OCI-LY1 (cell line): ENCODE measurements around the gene TREH.

Source experiments
- CTCF ChIP-seq: fragments of 200-600 bp; sonication (generic), shearing (Covaris generic); IDR thresholded peaks from 2 replicates; pipeline ENCODE4 v1.5.1; 2017; ENCODE audit warnings: mild to moderate bottlenecking, antibody characterized with exemption, low read length, moderate library complexity, mixed read lengths
- EZH2 ChIP-seq: fragments of 200-600 bp; sonication (generic), shearing (Covaris generic); IDR thresholded peaks from 2 replicates; pipeline ENCODE4 v1.8.0; 2017; ENCODE audit warnings: borderline replicate concordance, mixed run types, mild to moderate bottlenecking, antibody characterized with exemption, low read length, moderate library complexity, mixed read lengths

GRCh38 chr11:118609380-118610224 is 69.8 kb downstream of the TREH start:
- TF ChIP-seq CTCF (no peak), EZH2 (no peak)
